Stimulated activated CD8-positive, alpha-beta memory T cell treated with anti-CD3 and anti-CD28 coated beads, Interleukin-12 subunit alpha, Interleukin-12 subunit beta, amount 100 ng/mL, for 24 hours (primary cell): ENCODE data around the gene NCK2.

Experiments used
- DNase-seq: peaks from one replicate; pipeline ENCODE4 v3.0.0-alpha.2; 2020; ENCODE audit errors: extremely low read depth

Gene NCK2

GRCh38 chr2:105872830-105873229, 128.1 kb downstream of the NCK2 start:
- no peak for DNase-seq

- DNase-seq, result no peak
Observed at GRCh38 chr2:105873281-105873680, 128.6 kb downstream of the NCK2 start.

- DNase-seq, result peak; percentile 51
Observed at GRCh38 chr2:105873721-105874120, 129.0 kb downstream of the NCK2 start.

- DNase-seq, result no peak
Observed at GRCh38 chr2:105874466-105874865, 129.8 kb downstream of the NCK2 start.

GRCh38 chr2:105875241-105875640, 130.5 kb downstream of the NCK2 start:
- DNase-seq, result no peak

- no peak for DNase-seq
Observed at GRCh38 chr2:105876191-105876590, 131.5 kb downstream of the NCK2 start.

- DNase-seq, result no peak
Observed at GRCh38 chr2:105877945-105878344, 133.2 kb downstream of the NCK2 start.

- no peak for DNase-seq
Observed at GRCh38 chr2:105879106-105879802, 134.5 kb downstream of the NCK2 start.

- DNase-seq, result no peak
Observed at GRCh38 chr2:105879803-105880300, 135.1 kb downstream of the NCK2 start.

GRCh38 chr2:105880637-105881036, 135.9 kb downstream of the NCK2 start:
- DNase-seq, result no peak

GRCh38 chr2:105881286-105882136, 136.8 kb downstream of the NCK2 start:
- DNase-seq, result no peak

- DNase-seq, result no peak
Observed at GRCh38 chr2:105882341-105882740, 137.6 kb downstream of the NCK2 start.

- no peak for DNase-seq
Observed at GRCh38 chr2:105882920-105883435, 138.3 kb downstream of the NCK2 start.

- DNase-seq, result no peak
Observed at GRCh38 chr2:105883911-105884694, 139.4 kb downstream of the NCK2 start.

GRCh38 chr2:105885456-105885855, 140.7 kb downstream of the NCK2 start:
- DNase-seq, result no peak

GRCh38 chr2:105886029-105886454, 141.3 kb downstream of the NCK2 start:
- no peak for DNase-seq

GRCh38 chr2:105886687-105887086, 142.0 kb downstream of the NCK2 start:
- DNase-seq, result no peak

- no peak for DNase-seq
Observed at GRCh38 chr2:105887256-105887655, 142.5 kb downstream of the NCK2 start.

GRCh38 chr2:105888625-105889024, 143.9 kb downstream of the NCK2 start:
- DNase-seq, result no peak

- no peak for DNase-seq
Observed at GRCh38 chr2:105889046-105889445, 144.3 kb downstream of the NCK2 start.

GRCh38 chr2:105890111-105890510, 145.4 kb downstream of the NCK2 start:
- no peak for DNase-seq

- DNase-seq, result no peak
Observed at GRCh38 chr2:105890856-105891255, 146.1 kb downstream of the NCK2 start.
